Mesodermal cell (in vitro differentiated cells): ENCODE measurements around the gene TRAIP.

Source experiments
- H3K27ac ChIP-seq: 2 replicates; pipeline ENCODE4 v1.7.0; 2013; ENCODE audit warnings: mild to moderate bottlenecking, low read depth, low read length, moderate library complexity; ENCODE audit not compliant: severe bottlenecking
- H3K36me3 ChIP-seq: 2 replicates; pipeline ENCODE4 v1.7.1; 2013; ENCODE audit warnings: mild to moderate bottlenecking, low read length, moderate library complexity; ENCODE audit not compliant: control insufficient read depth, insufficient read depth
- H3K4me1 ChIP-seq: one replicate; pipeline ENCODE4 v1.7.1; 2013; ENCODE audit warnings: mild to moderate bottlenecking, low read length; ENCODE audit not compliant: insufficient read depth, control insufficient read depth, poor library complexity, severe bottlenecking
- H3K4me3 ChIP-seq: 2 replicates; pipeline ENCODE4 v1.7.0; 2013; ENCODE audit warnings: low read length, control low read depth, mild to moderate bottlenecking; ENCODE audit not compliant: insufficient read depth, poor library complexity, severe bottlenecking; ENCODE audit errors: extremely low read depth
- H3K9me3 ChIP-seq: 2 replicates; pipeline ENCODE4 v1.7.1; 2013; ENCODE audit warnings: mild to moderate bottlenecking, low read length, moderate library complexity; ENCODE audit not compliant: control insufficient read depth
- WGBS, 2 experiments: methylation state at CpG; one replicate each; pipeline ENCODE4 v1.1.5; 2013; ENCODE audit warnings: missing lambda C conversion rate in 2 of 2; ENCODE audit not compliant: insufficient coverage in 2 of 2; 5-methylcytosine and 5-hydroxymethylcytosine counted together

The TRAIP gene

GRCh38 chr3:49872801-49873281 is 16.5 kb upstream of the TRAIP start:
- WGBS, 2 experiments = 77 to 81% methylated on average over 3 of the region's 4 CpGs
- Histone ChIP-seq H3K36me3 (no peaks in the 10 kb centered on the region), H3K4me1 (peaks cover 17% of the 10 kb centered on the region), H3K27ac (peak overlapping the region; percentile 67), H3K9me3 (no peaks in the 10 kb centered on the region), H3K4me3 (no peak overlapping the region)

GRCh38 chr3:49871531-49872153 is 15.3 kb upstream of the TRAIP start:
- Histone ChIP-seq H3K36me3 (no peaks in the 10 kb centered on the region), H3K4me3 (no peak overlapping the region), H3K9me3 (no peaks in the 10 kb centered on the region), H3K27ac (peak overlapping the region; percentile 67), H3K4me1 (peaks cover 17% of the 10 kb centered on the region)
- WGBS, 2 experiments = 89 to 91% methylated on average over 10 of the region's 10 CpGs

- H3K4me1 ChIP-seq = peaks cover 17% of the 10 kb centered on the region
- H3K4me3 ChIP-seq = peak within 1 kb of the TSS; percentile 37
- 0 to 1% methylated on average over 38 to 56 of the region's 59 CpGs for WGBS, 2 experiments
- no peaks in the 10 kb centered on the region for H3K9me3 ChIP-seq
- H3K27ac ChIP-seq = no peak within 1 kb of the TSS
- no peaks in the 10 kb centered on the region for H3K36me3 ChIP-seq
Measured at GRCh38 chr3:49869525-49870126, 13.3 kb upstream of the TRAIP start, which contains the start of gene CAMKV. Gene CAMKV, minus strand, starts transcription at chr3:49869906. Its CDS starts 7,518 bp downstream, at chr3:49862388.

GRCh38 chr3:49868862-49869466 is 12.6 kb upstream of the TRAIP start:
- WGBS, 2 experiments = 1 to 4% methylated on average over 12 to 23 of the region's 23 CpGs
- Histone ChIP-seq H3K36me3 (no peaks in the 10 kb centered on the region), H3K27ac (no peak overlapping the region), H3K4me3 (peak overlapping the region; percentile 37), H3K9me3 (no peaks in the 10 kb centered on the region), H3K4me1 (peaks cover 17% of the 10 kb centered on the region)

GRCh38 chr3:49867871-49868321 is 11.5 kb upstream of the TRAIP start:
- no peak overlapping the region for H3K4me3 ChIP-seq
- peaks cover 17% of the 10 kb centered on the region for H3K4me1 ChIP-seq
- H3K27ac ChIP-seq = no peak overlapping the region
- 26 to 29% methylated on average over 4 to 5 of the region's 7 CpGs for WGBS, 2 experiments
- no peaks in the 10 kb centered on the region for H3K9me3 ChIP-seq
- H3K36me3 ChIP-seq = no peaks in the 10 kb centered on the region

GRCh38 chr3:49867400-49867799 is 11.0 kb upstream of the TRAIP start:
- H3K27ac ChIP-seq = no peak overlapping the region

GRCh38 chr3:49865198-49865784 is 8.9 kb upstream of the TRAIP start:
- Histone ChIP-seq H3K27ac (no peak overlapping the region), H3K4me1 (peaks cover 5% of the 10 kb centered on the region), H3K4me3 (no peak overlapping the region), H3K36me3 (no peaks in the 10 kb centered on the region), H3K9me3 (no peaks in the 10 kb centered on the region)
- 88 to 94% methylated on average over 4 to 7 of the region's 7 CpGs for WGBS, 2 experiments

More at GRCh38 chr3:49867400-49867799, 11.0 kb upstream of the TRAIP start:
- H3K36me3 ChIP-seq = no peaks in the 10 kb centered on the region
- H3K4me3 ChIP-seq = no peak overlapping the region
- 83% methylated on average over 1 of the region's 1 CpG; no CpG with 5 or more reads in 1 of the 2 experiments for WGBS, 2 experiments
- H3K4me1 ChIP-seq = peaks cover 15% of the 10 kb centered on the region
- no peaks in the 10 kb centered on the region for H3K9me3 ChIP-seq

GRCh38 chr3:49864505-49864904 is 8.1 kb upstream of the TRAIP start:
- H3K36me3 ChIP-seq = no peaks in the 10 kb centered on the region
- WGBS, 2 experiments = 81 to 86% methylated on average over 5 of the region's 5 CpGs
- no peak overlapping the region for H3K4me3 ChIP-seq

GRCh38 chr3:49859576-49860305 is 3.4 kb upstream of the TRAIP start:
- Histone ChIP-seq H3K4me3 (no peak overlapping the region), H3K36me3 (no peaks in the 10 kb centered on the region), H3K9me3 (no peaks in the 10 kb centered on the region), H3K4me1 (peaks cover 5% of the 10 kb centered on the region), H3K27ac (no peak overlapping the region)
- 89 to 98% methylated on average over 9 to 11 of the region's 12 CpGs for WGBS, 2 experiments

More at GRCh38 chr3:49864505-49864904, 8.1 kb upstream of the TRAIP start:
- Histone ChIP-seq H3K27ac (no peak overlapping the region), H3K4me1 (peaks cover 5% of the 10 kb centered on the region), H3K9me3 (no peaks in the 10 kb centered on the region)

GRCh38 chr3:49855662-49856061 is 702 bp downstream of the TRAIP start:
- WGBS, 2 experiments = 69 to 77% methylated on average over 3 to 4 of the region's 5 CpGs
- no peaks in the 10 kb centered on the region for H3K9me3 ChIP-seq
- no peaks in the 10 kb centered on the region for H3K36me3 ChIP-seq
- peaks cover 5% of the 10 kb centered on the region for H3K4me1 ChIP-seq
- H3K4me3 ChIP-seq = peak overlapping the region; percentile 89
- no peak overlapping the region for H3K27ac ChIP-seq
